Ascending aorta (tissue), 2 donors: Measurements from ENCODE around the gene C12orf43. TPM values are rescaled to one million over a fixed set of nuclear protein-coding genes. Genes with fewer than 3 reads are reported as not detected.

Source experiments
- DNase-seq, 2 donors: peaks; one replicate each; pipeline ENCODE4 v3.0.0-alpha.2; 2019; ENCODE audit warnings: low spot score in 2 of 2
- H3K27ac ChIP-seq, 2 donors: fragments of 200-600 bp; sonication (generic); one replicate each; pipeline ENCODE4 v1.5.1; 2016 to 2017; ENCODE audit warnings: mild to moderate bottlenecking in 1 of 2
- H3K27me3 ChIP-seq: fragments of 200-600 bp; sonication (generic); one replicate; pipeline ENCODE4 v1.5.1; 2017
- H3K36me3 ChIP-seq, 2 donors: fragments of 200-600 bp; sonication (generic); one replicate each; pipeline ENCODE4 v1.5.1; 2016
- H3K4me1 ChIP-seq, 2 donors: fragments of 200-600 bp; sonication (generic); one replicate each; pipeline ENCODE4 v1.5.1; 2016 to 2017; ENCODE audit warnings: mild to moderate bottlenecking in 1 of 2
- H3K4me3 ChIP-seq, 2 donors: fragments of 200-600 bp; sonication (generic); one replicate each; pipeline ENCODE4 v1.5.1; 2016 to 2017; ENCODE audit warnings: mild to moderate bottlenecking in 1 of 2
- H3K9me3 ChIP-seq, 2 donors: fragments of 200-600 bp; sonication (generic); one replicate each; pipeline ENCODE4 v1.5.1; 2016
- intact Hi-C: fragments of 100-400 bp; cut with DNase I; formaldehyde crosslinking; loops from one replicate; pipeline ENCODE4 v1.15.1; 2023
- total RNA-seq: library from RNA; depleted of rRNA; stranded (reverse); fragments of >200 nt; gene quantifications from one replicate; pipeline ENCODE4 v1.1.0, GENCODE V29; 2016
- TF ChIP-seq, protein P1 (sequence below), 3 experiments: fragments of 200-600 bp in 2 of 3; fragments of 450-650 bp in 1 of 3; sonication (generic) in 2 of 3; IDR thresholded peaks; one replicate each; pipeline ENCODE4 v1.5.1; 2016 to 2019; ENCODE audit warnings: antibody characterized with exemption in 3 of 3, mild to moderate bottlenecking in 1 of 3, moderate library complexity in 1 of 3

The C12orf43 gene
- total RNA-seq, 1 donor from 2014 or later, result 47.1 TPM

DNA sequence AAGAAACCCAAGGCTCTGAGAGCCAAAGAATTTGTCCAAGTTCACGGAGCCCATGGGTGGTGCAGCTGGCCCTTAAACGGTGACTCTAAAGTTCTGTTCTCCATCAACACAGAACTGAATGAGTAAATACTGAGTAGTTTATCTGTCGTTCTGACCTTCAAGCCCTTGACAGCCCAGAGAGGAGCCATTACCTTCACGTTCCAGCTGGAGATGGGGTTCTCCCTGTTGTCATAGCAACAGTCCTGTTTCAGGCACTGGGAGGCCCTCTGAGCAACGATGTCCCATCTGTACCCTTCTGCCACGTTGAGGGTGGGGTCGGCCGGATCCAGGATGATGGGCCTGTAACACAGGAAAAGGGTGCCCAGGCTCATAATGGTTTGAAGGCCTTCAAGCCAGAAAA is 7.5 kb upstream of the C12orf43 start:
- intact Hi-C loops, result no loop called here
- DNase-seq, result no peak
- TF ChIP-seq, protein P1, sequence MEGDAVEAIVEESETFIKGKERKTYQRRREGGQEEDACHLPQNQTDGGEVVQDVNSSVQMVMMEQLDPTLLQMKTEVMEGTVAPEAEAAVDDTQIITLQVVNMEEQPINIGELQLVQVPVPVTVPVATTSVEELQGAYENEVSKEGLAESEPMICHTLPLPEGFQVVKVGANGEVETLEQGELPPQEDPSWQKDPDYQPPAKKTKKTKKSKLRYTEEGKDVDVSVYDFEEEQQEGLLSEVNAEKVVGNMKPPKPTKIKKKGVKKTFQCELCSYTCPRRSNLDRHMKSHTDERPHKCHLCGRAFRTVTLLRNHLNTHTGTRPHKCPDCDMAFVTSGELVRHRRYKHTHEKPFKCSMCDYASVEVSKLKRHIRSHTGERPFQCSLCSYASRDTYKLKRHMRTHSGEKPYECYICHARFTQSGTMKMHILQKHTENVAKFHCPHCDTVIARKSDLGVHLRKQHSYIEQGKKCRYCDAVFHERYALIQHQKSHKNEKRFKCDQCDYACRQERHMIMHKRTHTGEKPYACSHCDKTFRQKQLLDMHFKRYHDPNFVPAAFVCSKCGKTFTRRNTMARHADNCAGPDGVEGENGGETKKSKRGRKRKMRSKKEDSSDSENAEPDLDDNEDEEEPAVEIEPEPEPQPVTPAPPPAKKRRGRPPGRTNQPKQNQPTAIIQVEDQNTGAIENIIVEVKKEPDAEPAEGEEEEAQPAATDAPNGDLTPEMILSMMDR (IDR thresholded peaks at IDR 0.05), result no peak

DNA sequence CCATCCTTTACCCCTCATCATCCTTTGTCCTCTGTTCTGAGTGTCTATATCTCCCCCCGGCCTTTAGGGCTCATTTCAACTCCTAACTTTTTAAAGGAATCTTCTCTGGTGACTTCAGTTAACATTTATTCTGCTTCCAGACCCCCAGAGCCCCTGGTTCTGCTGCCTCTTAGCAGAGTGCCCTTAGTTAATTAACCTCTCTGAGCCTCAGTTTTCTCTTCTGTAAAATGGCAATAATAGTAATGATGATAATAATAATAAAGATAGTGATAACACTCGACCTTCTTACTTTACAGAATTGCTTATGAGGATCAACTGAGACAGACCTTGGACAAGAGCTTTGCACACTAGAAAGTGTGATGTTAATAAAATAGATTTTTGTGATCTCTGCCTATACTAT is 6.4 kb upstream of the C12orf43 start:
- Histone ChIP-seq H3K36me3 (no peaks in the 10 kb centered on the region), H3K27me3 (no peaks in the 10 kb centered on the region), H3K4me3 (no peak overlapping the region), H3K27ac (no peak overlapping the region), H3K9me3 (no peaks in the 10 kb centered on the region), H3K4me1 (no peaks in the 10 kb centered on the region)
- intact Hi-C loops, result no loop called here
- TF ChIP-seq, protein P1 (IDR thresholded peaks at IDR 0.05), result no peak
- DNase-seq, result no peak

More for the DNA sequence above, 7.5 kb upstream of the C12orf43 start:
- Histone ChIP-seq H3K4me3 (no peak overlapping the region), H3K27ac (no peak overlapping the region), H3K9me3 (no peaks in the 10 kb centered on the region), H3K36me3 (no peaks in the 10 kb centered on the region), H3K27me3 (no peaks in the 10 kb centered on the region), H3K4me1 (no peaks in the 10 kb centered on the region)

DNA sequence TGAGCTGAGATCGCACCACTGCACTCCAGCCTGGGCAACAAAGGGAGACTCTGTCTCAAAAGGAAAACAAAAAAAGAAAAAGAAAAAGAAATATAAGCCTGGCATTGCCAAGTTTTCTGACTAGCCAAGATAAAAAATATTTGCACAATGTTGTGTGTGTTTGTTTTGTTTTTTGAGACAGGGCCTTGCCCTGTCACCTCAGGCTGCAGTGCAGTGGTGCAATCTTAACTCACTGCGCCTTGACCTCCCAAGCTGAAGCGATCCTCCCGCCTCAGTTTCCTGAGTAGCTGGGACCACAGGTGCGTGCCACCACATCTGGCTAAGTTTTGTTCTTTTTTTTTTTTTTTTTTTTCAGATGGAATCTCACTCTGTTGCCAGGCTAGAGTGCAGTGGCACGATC is 5.5 kb upstream of the C12orf43 start:
- TF ChIP-seq, protein P1 (IDR thresholded peaks at IDR 0.05), result no peak
- no peaks in the 10 kb centered on the region for H3K9me3 ChIP-seq
- H3K4me1 ChIP-seq, result no peaks in the 10 kb centered on the region
- no peaks in the 10 kb centered on the region for H3K36me3 ChIP-seq
- intact Hi-C loops, result no loop called here
- DNase-seq, result no peak
- no peak overlapping the region for H3K4me3 ChIP-seq
- H3K27ac ChIP-seq, result no peak overlapping the region
- H3K27me3 ChIP-seq, result no peaks in the 10 kb centered on the region

DNA sequence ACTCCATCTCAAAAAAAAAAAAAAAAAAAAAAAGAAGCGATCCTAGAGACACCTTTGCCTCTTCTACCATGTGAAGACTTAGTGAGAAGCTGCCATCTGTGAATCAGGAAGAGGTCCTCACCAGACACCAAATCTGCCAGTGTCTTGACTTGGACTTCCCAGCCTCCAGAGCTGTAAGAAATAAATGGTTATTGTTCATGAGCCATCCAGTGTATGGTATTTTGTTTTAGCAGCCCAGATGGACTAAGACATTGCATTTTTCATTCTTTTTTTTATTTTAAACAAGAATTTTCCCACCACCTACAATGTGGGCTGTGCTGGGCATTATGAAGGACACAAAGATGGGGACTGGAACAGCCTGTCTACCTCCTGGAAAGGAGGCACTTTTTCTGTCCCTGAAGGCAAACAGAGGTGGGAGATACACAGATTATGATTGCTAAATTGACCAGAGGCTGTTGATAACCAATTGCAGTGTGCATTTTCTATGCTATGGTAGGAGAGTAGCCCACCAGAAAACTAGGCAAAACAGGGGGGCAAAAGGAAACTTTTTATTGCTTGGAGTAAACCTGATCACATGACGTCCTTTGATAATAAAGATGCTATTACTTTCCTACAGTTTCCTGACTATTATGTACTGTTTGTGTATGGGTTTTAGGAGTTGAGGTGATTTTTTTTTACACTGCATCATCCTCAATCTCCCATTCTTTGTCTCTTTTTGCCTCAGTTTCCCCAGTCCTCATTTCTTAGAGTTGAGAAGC is 2.8 kb upstream of the C12orf43 start:
- intact Hi-C loops, result loop anchor here (5.0 kb wide), 1 partner anchor 372 kb away; no protein-coding TSS in a partner anchor
- DNase-seq, result no peak
- H3K27ac ChIP-seq, result no peak overlapping the region
- H3K4me3 ChIP-seq, result no peak overlapping the region
- H3K4me1 ChIP-seq, result no peaks in the 10 kb centered on the region
- no peaks in the 10 kb centered on the region for H3K36me3 ChIP-seq
- TF ChIP-seq, protein P1 (IDR thresholded peaks at IDR 0.05), result no peak
- no peaks in the 10 kb centered on the region for H3K27me3 ChIP-seq
- H3K9me3 ChIP-seq, result no peaks in the 10 kb centered on the region

DNA sequence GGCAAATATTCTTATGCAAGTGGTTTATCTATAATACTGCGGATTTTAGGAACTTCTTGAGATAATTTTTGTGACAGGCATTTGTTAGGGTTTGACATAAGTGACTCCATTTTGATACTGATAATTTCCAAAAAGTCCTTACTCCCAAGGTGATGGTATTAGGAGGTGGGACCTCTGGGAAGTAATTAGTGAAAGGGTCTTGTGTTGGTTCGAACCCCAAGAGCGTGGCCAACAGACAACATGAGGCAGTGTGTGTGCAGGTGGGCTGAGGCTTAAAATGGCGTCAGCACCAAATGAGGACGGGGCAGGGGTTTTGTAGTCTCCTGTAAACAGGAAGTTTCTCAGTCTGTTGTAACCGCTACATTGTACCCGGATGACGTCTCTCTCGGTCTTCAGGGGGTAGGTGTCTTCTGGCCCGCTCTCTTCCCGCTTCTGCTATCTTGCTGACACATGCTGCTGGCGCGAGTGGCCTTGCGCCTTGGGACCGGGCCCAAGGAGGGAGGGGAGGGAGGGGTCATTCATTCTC is 1.7 kb upstream of the C12orf43 start:
- no peak for DNase-seq
- no peak overlapping the region for H3K27ac ChIP-seq
- TF ChIP-seq, protein P1 (IDR thresholded peaks at IDR 0.05), result no peak
- no peaks in the 10 kb centered on the region for H3K27me3 ChIP-seq
- H3K36me3 ChIP-seq, result peaks cover 0 to 1% of the 10 kb centered on the region in 2 donors
- H3K9me3 ChIP-seq, result no peaks in the 10 kb centered on the region
- no peak overlapping the region for H3K4me3 ChIP-seq
- H3K4me1 ChIP-seq, result no peaks in the 10 kb centered on the region
- intact Hi-C loops, result loop anchor here (5.0 kb wide), 1 partner anchor 371 kb away; no protein-coding TSS in a partner anchor
